Fibroblast of skin of left quadriceps (primary cell): ENCODE results near the gene MOB3B.

Experiments
- DNase-seq, 2 experiments: peaks; one replicate each; pipeline ENCODE4 v3.0.0-alpha.2; 2013; ENCODE audit warnings: low read depth in 2 of 2

The MOB3B gene

DNA sequence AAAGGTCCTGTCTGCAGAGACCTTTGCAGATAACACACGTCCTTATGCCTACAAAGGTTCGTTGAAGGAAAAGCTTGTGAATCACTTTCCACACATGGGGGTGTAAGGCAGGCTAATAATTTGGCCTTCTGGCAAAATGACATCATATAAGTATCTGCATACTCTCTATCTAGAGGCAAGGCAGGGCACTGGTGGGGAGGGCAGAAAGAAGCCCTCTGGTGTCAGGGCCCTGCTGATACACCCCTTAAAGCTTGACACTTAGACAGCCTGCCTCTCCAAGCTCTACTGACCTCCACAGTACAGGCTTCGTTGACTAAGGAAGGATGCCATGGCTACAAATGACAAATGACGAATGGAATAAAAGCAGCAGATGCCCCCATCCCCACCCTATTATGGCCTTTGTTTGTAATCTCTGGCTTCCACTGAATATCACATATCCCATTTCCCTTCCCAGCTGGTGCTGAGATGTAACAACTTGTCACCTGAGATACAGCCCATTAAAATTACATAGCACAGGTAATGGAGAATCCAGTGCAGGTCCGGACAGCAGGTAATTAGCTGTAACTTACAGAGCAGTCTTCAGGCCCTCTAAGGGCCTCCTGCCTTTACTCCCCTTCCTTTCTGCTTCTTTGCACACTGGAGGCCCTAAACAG lies 82.5 kb downstream of the MOB3B start:
- no peak for DNase-seq

DNA sequence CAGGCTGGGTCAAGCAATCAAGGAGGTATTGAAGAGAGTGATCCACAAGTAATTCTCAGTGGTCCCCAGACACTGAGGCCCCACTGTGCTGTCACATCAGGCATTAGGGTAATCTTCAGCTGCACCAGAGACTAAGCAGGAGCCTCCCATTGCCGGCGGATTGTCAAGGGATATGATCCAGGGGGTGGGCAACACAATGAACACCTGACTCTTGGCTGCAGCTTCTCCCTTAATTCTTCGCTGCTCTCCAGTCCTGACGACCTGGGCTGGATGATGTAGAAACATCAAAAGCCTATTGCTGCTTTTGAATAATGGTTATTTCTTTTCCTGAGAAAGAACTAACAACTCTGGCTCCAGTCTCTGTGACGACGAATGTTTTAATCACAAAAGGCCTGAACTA lies 83.9 kb downstream of the MOB3B start:
- no peak for DNase-seq

DNA sequence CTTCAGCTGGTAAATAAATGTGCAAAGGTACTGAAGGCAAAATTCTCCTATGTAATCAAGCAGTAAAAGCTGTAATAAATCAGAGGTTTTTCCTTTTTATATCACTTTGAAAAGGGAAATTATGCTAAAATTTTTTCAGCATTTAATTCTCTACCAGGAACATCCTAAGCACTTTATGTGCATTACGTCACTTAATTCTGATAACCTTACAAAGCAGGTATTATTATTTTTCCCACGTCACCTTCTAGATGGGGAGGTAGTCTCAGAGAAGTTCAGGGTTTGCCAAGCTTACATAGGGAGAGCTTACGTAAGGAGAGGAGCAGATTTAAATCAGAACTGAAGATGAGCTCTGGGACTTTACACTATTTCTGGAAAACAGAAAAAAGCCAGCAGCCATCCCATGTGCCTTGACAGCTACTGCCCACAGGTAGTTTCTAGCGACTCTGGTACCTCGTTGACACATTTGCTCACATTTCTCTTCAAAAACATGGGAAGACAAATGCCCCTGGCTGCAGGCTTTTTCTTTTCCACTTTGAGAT lies 84.5 kb downstream of the MOB3B start:
- DNase-seq, result no peak

DNA sequence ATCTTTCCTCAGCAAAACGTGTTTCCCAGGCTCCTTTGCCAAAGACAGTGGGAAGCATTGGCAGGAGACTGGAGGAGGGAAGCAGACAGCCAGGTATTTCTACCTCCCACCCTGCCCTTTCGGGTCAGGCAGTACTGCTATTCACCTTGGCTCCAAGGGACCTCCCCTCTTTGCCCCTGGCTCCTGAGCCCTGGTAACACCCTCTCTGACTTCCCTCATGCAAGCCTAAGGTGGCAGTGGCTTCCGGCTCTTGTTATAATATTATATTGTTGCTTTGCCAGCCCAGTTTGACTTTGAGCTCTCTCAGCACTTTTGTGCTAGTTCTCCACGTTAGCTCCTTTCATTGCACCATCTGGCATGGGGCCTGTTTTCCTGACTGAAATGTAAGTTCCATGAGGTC lies 87.2 kb downstream of the MOB3B start:
- no peak for DNase-seq

DNA sequence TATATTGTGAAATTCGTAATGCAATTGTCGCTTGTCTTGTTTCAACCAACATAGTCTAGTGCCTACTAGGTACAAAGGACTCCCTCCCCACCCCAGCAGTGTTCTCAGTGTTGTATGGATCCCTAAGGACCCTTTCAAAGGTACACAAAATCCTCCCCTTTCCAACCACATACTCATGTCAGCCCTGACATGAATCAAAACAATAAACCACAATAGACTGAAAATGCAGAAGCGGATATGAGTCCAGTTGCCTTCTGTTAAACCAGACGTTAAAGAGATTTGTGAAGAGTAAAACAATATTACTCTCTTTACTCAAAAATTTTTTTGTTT lies 87.9 kb downstream of the MOB3B start:
- DNase-seq, result no peak

DNA sequence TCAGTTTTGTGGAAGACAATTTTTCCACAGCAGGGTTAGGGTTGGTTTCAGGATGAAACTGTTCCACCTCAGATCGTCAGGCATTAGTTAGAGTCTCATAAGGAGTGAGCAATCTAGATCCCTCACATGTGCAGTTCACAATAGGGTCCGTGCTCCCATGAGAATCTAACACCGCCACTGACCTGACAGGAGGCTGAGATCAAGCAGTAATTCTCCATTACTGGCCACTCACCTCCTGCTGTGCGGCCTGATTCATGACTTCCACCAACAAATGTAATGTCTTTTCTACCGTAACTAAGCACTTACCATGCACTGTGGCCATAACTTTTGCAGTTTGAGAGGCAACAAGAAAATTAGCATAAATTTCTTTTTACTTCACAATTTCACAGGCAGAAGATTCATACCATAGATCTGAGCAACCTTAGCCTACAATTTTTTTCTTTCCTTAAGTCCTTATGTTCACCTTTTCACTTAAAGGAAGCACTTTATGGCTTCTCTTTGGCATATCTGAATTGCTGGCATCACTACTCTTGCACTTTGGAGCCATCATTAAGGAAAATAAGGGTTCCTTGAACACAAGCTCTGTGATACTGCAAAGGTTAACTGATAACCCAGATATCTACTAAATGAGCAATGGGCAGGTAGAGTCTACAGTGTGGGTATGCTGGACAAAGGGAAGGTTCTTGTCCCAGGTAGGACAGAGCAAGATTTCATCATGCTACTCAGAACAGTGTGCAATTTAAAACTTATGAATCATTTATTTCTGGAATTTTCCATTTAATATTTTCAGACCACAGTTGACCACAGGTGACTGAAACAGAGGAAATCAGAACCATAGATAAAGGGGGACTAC lies 88.5 kb downstream of the MOB3B start:
- no peak for DNase-seq

DNA sequence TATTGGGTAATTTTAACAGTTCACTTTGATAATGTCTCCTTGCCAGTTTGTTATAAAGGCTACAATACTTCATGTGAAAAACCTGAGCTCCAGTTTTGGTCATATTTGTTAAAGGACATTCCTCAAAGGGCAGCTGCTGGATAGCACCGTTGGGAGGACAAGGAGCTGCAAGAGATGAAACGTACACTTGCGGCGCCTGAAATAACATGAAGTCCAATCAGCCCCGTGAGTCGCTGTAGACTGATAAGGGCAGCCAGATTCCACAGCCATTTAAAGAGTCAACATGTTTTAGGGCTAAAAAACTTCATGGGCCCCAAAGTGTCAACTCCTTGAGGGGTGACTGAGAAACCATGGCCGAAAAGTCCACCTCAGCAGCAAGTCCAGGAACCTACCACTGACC lies 91.1 kb downstream of the MOB3B start:
- no peak for DNase-seq

DNA sequence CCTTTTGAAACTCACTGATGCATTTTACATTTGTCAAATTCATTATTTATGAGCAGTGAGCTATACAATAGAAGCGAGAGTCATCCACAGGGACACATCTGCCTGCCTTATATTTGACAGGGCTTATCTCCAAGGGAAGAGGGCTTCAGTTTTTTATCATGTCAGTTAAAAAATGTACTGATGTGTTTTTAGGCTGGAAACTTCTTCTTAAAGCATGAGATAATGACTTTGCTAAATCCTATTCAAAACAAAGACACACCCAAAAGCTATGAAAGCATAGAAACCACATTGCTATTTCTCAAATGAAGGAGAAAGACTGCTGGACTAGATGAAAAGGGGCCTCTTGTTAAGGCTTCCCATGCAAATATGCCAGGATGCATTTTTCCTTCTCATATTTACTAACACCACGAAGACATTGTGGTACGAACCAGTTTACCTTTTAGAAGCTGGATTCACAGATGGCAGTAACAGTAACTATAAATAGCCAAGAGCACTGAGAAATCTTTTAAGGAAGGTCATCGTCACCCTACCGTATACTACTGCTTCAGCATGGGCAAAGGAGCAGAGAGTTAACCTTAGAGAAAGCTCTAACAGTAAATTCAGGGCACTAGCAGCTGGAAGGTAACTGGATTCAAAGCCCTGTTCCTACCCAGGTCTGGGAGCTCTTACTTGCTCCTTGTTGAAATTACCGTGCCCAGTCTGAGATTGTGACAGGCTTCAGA lies 91.8 kb downstream of the MOB3B start:
- no peak for DNase-seq

DNA sequence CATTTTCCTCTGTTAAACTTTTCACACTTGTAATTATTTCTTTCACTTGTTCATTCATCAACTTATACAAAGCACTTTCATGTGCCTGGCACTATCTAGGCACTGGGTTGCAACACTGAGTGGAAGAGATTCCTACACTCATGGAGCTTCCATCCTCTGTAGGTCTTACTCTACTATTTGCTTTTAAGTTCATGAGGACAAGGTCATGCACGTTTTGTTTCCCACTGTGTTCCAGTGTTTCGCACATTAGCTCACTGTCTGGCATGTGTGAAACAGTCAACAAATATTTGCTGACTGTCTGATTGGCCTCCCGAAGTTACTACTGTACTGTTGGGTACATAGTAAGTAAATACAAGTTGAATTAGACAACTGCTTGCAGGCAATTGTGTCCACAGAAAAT lies 93.4 kb downstream of the MOB3B start:
- DNase-seq, result no peak

DNA sequence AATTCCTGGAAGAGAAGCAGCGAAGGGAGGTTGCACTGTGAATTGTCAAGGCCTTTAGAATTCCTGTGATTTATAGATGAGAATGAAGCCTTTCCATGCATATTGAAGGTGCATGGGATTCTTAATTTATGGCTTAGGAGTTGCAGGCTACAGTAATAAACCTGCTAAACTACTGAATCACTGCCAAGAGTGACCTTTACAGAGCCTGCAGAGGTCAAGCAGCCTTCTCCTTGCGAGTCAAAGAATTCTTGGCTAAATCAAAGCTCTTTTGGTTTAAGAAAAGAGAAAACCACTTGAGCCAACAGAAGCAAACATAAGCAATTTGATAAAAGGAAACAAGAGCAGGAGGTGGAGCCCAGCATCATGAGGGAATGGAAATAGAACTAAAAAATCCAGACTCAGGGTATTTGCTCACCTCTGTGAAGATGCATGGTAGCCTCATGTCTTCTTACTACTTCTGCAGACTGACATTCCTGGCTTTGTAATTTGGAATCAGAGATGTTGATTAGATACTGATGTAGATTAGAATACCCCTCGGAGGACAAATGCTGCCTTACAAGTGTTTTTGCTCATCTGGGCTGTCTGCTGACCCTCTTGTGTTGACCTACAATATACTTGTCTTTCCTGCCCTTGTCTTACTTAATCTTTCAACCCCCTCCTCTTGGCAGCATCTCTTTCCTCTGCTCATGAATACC lies 95.8 kb downstream of the MOB3B start:
- DNase-seq, result no peak

DNA sequence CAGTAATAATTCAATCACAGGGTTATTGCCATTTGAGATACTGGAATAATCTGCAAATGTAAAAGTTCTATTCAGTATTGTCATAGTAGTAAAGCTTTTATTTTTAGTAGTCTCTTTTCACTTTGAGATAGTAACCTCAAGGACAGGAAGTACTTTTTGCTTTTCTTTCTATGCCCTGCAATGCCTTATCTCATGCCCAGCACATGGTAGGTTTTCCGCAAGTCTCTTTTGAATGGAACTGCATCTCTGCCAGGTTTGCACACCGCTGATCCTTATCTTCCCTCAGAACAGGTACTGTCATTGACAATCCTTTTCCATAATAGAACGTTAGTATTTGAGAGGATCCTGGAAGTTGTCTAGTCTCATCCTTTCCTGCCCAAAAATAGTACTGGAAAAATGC lies 97.3 kb downstream of the MOB3B start:
- no peak for DNase-seq

DNA sequence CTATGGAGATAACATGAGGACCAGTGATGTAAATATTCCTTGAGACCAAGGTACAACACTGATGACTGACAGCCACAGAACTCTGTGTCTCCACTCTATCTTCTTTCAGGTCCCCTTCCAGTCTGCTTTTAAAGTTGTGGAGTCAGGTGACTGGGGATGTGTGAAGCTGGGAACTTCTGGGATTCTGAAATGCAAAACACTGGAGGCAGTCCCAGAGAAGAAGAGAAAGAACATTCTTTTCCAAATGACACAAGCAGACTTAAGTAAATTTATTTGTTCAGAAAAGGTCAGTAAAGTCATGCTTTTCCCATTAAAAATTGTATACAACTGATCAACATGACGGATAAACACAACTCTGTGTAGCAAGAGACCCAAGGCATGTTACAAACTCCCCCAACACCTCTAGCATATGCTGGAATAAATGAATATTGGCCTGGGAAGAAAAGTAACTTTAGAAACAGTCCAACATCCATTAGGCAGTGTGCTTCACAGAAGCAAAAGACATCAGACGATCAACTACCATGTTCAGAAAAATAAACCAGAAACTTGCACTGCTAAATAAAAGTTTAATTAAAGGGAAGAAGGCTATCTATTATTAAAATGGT lies 98.0 kb downstream of the MOB3B start:
- no peak for DNase-seq

DNA sequence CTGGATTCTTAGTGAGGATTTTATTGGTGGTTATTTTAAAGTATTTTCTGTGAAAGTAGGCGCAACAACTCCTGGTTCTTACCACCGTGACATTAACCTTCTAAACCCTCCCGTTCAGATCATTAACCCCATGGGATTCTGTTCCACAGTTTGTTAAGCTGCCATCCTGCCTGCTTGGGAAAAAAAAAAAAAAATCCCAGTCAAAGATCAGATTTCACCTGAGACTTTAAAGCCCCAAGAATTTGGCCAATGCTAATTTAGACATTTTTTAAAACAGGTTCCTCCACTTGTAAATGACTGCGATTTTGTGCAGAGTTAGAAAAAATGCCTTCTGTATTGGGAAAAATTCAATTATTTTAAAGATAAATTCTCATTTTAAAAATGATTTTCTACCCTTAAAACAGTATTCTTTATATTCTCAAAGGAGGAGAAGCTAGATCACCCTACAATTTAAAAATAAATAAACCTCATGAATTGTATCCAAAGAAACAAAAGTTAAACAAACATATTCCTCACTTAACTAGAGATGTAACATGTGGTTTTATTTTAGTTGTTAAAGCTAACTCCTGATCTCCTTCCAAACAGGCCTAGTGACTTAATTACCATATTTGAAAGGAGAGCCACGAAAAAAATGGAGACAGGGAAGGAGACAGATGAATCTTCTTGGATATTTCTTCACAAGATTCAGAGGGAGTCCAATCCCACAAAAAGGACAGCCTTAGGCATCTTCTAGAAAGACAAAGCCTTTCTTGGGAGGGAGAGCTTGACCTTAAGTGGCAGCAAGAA lies 98.7 kb downstream of the MOB3B start:
- no peak for DNase-seq

DNA sequence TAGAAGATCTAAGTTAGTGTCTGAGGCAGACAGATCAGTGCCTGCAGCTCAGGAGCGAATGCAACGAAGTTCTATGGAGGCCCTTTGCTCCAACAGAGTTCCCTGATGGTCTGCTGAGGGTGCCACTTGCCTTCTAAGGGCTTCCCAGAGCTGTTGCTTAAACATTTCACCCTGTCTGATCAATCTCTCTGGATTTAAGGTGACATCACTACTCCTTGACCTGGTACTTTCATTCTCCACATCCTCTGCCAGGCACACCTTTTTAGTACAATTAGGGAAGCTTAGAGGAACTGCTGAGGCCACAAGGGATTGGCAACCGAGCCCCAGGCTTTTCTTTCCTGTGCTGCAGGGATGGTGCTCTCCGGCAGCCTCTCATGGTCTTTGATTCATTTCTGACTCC lies 99.7 kb downstream of the MOB3B start:
- no peak for DNase-seq

DNA sequence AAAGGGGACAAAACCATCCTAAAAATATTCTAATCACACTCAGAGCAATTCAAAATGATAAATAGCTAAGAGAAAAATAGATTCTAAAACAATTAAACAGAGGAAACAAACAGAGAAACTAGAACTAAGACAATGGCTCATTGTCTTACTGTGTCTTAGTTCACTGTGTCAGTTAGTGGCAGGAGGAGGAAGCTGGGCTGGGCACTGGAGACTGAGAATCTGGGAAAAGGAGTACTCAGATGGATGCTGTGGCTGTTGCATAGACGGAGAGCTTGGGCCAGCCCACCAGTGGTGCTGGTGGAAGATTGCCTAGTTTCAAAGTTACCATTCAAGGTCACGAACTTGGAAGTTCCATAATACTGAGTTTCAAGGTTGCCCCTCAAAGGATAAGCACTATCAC lies 100.2 kb downstream of the MOB3B start:
- no peak for DNase-seq

DNA sequence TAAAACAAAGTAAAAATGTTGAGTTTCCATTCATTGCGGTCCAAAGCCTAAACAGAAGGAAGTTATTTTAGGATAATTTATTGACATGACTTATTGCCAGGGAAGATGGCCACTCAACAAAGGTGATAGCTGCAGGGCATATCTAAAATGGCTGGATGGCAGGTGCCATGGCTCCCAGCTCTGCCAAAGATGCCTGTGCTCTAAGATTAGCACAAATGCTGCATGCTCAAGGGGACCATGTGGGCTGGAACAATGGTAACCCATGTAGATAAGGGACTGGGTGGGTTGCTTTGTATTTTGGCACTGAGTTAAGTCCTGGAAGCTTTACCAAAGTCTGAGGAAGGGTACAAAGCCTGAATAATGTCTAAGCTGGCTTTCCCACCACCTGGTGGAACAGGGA lies 101.1 kb downstream of the MOB3B start:
- DNase-seq, result no peak

DNA sequence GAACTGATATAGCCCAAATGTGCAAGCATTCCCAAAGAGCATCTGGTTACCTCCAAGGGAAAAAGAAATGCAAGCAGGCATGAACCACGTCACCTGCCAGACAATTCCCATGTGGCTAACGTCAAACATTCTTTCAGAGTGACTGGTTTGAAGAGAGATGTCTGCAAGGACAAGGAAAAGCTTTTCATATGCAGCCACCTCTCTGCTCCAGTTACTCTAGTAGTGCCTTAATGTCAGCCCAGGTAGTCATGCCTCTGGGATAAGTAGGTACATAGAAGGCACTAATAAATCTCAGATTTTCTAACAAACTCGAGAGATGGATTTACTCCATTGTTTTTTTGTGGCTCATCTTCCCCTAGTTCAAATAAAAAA lies 102.4 kb downstream of the MOB3B start:
- DNase-seq, result peak; percentile 23 to 27

DNA sequence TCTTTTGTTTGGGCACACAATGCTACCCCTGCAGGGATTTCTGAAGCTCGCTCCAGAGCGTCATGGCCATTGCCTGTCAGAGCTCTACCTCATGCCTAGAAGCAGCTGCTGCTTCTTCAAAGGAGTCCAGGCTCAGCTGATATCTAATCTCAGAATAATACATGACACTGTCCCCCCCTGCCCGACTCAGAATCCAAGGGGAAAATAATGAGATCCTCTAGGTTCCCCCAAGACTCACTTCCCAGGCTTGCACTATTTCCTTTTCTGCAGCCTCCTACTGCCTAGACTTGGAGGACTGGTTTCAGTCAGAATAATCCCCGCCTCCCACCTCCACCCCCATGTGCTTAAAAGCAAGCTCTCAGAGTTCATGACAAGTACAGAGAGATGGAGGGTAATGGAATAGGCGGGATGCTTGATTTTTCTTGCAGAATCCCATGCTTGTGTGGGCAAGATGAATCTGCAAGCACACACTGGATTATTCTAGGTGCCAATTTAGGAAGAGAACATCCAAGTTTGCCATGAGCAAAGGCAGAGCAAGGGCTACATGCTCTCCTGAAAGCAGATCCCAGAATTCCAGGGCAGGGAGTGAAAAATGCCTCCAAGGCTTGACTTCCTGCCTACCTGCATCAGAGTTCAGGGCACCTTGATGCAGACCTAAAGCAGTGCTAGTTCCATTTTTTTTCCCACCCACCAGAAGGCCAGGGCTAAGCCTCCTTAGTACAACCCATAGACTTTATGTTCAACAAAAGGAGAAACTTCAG lies 102.9 kb downstream of the MOB3B start:
- no peak for DNase-seq

DNA sequence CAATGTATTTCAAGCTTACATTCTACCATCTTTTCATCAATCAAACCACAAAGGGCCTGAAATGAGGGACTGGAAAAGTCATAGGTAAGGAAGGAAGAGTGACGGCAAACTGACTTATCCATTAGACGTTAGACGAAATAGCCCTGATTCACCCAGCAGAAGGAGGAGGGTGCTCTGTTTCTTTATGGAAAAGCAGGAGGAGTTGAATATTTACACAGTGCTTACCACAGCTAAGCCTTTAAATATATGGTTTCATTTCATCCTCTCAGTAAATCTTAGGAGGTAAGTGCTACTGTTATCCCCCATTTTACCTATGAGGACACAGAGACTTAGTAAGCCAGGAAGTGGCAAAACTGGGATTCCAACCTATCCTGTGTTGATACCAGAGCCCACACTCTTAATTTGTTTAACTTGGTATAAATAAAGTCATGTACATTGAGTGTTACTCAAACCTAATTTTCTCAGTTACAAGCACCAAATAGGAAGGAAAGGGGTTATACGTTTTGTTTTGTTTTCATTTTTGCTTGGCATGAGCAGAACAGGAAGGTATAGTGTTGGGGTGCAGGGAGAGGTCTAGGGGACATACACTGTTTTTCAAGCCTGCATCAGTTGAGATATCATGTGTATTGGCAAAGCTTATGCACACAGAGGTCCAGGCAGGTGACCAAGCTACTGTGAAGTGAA lies 103.6 kb downstream of the MOB3B start:
- DNase-seq, result no peak
